AML-193 (cell line): Measurements from ENCODE around the gene SMG6.

Experiments
- DNase-seq, 2 experiments: peaks; one replicate each; lab custom pipeline; 2025; lab: John Stamatoyannopoulos, UW

Gene SMG6

DNA sequence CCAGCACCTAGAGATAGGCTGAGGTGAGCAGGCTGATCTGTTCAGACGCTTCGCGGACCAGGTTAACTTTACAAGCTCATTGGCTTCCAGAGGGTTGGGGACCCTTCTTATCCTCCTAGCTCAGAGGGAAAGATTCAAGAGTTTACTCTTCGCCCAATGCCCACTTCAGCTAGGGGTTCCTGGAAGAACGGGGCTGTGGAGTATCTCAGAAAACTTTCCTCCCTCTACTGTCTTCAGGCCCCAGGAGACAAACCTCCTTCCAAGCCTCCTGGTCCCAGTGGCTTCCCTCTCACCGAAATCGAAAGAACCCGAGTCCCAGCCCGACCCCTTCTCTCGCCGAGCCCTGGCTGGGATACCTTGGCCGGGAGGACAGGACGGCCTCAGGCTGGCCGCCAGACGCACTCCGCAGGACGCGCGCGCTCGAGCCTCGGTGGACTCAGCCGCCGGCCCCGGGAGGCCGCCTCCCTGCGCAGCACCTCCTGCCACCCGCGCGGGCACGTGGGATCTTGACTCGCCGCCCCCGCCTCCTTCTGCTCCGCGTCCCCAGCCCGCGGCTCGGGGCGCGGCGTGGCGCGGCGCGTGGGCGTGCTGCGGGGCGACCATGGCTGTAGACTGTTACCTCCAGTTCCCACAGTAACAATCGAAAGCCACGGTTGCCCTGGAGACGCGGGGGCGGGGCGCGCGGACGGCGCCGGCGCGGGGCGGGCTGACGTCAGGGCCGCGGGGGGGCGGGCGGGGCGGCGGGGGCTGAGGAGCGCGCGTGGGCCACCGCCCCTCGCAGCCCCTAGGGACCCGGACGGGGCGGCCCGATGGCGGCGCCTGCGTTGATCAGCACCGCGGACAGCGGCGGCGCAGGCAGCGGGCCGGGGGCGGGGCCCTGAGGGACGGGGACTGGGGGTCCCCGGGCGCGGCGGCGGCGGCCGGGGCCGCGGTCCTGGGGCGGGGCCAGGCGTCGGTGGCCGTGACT, 254.0 kb downstream of the SMG6 start:
- peak; percentile 9 to 14 for DNase-seq

DNA sequence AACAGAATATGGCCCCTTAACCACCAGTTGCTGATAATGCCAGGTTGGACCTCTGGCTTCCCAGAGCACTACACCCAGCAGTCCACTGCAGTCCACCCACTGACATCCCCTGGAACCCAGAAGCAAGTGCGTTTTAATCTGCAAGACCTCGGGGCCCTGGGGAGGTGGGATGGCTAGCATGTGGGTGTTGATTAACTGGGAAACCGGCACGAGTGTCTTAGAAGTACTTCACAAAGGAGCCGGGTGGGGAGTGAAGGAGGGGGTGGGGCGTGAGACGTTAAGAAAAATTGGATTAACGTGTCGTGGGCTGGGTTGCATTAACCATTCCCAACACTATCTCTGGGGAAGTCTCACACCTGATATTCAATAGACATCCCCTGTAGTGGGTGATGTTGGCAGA, 254.8 kb downstream of the SMG6 start:
- DNase-seq, result no peak

DNA sequence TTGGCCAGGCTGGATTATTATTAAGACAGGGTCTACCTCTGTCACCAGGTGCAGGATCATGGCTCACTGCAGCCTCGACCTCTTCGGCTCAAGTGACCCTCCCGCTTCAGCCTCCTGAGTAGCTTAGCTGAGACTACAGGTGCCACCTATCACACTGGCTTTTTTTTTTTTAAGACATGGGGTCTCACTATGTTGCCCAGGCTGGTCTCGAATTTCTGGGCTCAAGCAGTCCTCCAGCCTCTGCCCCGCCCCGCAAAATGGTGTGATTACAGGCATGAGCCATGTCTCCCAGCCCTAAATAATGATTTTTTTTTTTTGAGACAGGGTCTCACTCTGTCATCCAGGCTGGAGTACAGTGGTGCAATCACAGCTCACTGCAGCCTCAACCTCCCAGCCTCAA, 256.0 kb downstream of the SMG6 start:
- no peak for DNase-seq

DNA sequence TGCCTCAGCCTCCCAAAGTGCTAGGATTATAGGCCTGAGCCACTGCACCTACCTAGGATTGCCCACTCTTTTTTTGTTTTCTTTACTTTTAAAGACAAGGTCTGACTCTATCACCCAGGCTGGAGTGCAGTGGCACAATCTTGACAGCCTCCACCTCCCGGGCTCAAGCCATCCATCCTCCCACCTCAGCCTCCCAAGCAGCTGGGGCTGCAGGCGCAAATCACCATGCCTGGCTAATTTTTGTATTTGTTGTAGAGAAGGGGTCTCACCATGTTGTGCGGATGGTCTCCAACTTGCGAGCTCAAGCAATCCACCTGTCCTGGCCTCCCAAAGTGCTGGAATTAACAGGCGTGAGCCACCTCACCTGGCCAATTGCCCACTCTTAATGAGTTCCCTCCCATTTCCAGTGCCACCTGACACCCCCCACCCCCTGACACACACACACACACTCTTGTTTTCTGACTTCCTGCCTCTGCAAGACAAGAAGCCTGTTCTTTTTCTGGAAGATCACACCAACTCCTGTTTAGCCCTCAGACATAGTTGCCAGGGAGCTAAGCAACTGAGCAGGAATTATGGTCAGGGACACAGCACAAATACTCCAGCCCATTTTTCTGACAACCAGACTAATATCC, 259.2 kb downstream of the SMG6 start:
- DNase-seq, result no peak

DNA sequence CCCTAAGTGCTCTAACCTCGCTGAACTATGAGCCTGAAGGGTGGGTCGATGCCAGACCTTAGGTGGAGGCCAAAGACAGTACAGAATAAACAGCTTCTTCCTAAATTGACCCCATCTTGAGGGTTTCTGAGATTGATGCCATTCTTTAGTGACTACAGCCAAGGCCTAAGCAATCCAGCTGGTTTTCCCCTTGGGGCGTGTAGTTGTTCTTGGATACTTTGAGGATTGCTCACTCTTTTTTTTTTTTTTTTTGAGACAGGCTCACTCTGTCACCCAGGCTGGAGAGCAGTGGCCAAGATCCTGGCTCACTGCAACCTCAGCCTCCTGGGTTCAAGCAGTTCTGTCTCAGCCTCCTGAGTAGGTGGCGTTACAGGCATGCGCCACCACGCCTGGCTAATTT, 259.8 kb downstream of the SMG6 start:
- no peak for DNase-seq

GRCh38 chr17:2042933-2043332, 260.7 kb downstream of the SMG6 start:
- DNase-seq, result no peak

- no peak for DNase-seq
Measured at GRCh38 chr17:2042390-2042847, 261.2 kb downstream of the SMG6 start.

- DNase-seq, result peak; percentile 32 to 48
Measured at GRCh38 chr17:2041561-2042389, 261.8 kb downstream of the SMG6 start, which contains the start of gene OVCA2. OVCA2 (plus strand) TSS chr17:2042022; CDS start chr17:2042048, 26 bp downstream.

GRCh38 chr17:2040942-2041560, 262.5 kb downstream of the SMG6 start:
- DNase-seq, result no peak

DNA sequence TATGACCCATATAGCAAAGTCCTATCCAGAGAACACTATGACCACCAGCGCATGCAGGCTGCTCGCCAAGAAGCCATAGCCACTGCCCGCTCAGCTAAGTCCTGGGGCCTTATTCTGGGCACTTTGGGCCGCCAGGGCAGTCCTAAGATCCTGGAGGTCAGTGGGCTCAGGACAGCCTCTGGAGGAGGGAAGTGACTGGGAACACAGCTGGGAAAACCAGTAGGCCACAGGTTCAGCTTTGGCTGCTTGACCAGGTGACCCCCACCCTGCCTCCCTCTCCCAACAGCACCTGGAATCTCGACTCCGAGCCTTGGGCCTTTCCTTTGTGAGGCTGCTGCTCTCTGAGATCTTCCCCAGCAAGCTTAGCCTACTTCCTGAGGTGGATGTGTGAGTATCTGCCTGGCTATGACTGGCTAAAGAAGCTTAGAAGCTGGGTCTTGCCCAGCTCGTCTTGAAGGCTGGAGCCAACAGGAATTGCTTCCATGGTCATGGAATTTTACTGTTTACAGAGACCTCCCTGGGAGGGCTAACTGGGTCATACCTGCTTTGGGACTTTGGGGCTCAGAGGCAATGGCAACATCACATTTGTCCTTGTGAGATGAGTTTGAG, 263.3 kb downstream of the SMG6 start:
- no peak for DNase-seq

DNA sequence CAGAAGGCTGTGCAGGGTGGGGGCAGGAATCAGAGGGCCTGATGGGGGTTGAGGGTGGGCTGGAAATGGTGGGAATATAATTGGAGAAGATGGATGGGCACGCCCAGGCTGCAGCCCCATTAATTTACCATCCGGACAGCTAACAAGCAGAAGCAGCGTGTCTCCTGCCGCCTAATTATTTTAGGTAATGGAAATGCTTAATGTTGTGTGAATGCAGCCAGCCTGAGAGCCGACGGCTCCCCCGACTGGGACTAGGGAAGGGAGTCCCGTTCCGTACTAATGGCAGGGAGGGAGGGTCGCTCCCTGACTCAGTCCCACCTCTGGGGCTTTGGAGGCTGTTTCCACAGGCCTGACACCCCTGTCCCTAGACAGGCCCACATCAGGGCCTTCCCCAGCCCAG, 266.4 kb downstream of the SMG6 start:
- no peak for DNase-seq

GRCh38 chr17:2035541-2036488, 267.8 kb downstream of the SMG6 start:
- DNase-seq, result no peak

- no peak for DNase-seq
Measured at GRCh38 chr17:2034806-2035540, 268.6 kb downstream of the SMG6 start.

DNA sequence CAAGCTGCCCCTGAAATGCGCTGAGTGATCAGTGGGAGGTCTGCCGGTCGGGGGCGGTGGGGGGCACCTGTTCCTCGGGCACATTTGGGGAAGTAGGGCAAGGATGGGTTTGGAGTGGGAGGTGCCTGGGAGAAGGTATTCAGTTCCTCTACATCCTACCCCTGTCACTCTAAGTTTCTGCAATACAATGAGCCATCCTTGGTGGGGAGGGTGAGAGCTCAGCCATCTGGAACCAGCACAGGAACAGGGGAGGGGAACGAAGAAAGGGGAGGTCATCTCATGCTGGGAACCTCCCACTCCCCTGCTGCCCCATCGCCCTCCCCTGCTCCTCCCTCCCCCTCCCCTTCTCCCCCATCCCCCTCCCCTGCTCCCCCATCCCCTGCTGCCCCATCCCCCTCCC, 269.4 kb downstream of the SMG6 start:
- DNase-seq, result no peak

- DNase-seq, result no peak
Measured at GRCh38 chr17:2033153-2033552, 270.4 kb downstream of the SMG6 start.

DNA sequence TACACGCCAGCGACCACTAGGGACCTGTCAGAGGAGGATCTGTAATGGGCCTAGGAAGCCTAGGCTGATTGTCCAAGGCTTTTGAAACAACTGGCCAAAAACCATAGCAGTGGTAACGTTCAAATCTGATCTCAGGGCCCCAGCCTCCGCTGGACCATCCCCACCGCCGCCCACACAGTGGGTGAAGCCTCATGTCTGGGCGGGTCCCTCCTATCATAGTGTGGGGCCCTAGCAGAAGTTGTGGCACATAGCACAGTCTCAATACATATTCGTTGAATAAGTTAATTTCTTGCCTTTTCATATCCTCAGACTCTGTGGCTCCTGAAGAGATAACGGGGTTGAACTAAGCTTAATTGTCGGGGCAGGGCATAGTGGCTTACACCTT, 272.8 kb downstream of the SMG6 start:
- DNase-seq, result no peak

- peak; percentile 62 to 70 for DNase-seq
Measured at GRCh38 chr17:2029911-2030778, 273.4 kb downstream of the SMG6 start, which contains the start of gene DPH1. DPH1 (plus strand) TSS chr17:2030153; CDS start chr17:2030170, 17 bp downstream.

- DNase-seq, result no peak
Measured at GRCh38 chr17:2028737-2029136, 274.8 kb downstream of the SMG6 start.
